ENCODE data around the gene TMEM234.

The TMEM234 gene

GRCh38 chr1:32239790-32240139 is 17.6 kb upstream of the TMEM234 start:
- DNase-seq (ENCODE audit: low read depth, low spot score): no peak

- no peak for DNase-seq (ENCODE audit: low read depth, low spot score)
These were observed 17.2 kb upstream of the TMEM234 start for GRCh38 chr1:32239337-32239736.

- DNase-seq (ENCODE audit: low read depth, low spot score): no peak
These were observed 12.6 kb upstream of the TMEM234 start for GRCh38 chr1:32234792-32235191.

- DNase-seq (ENCODE audit: low read depth, low spot score): no peak
These were observed 10.6 kb upstream of the TMEM234 start for GRCh38 chr1:32232558-32233304.

GRCh38 chr1:32231843-32232432 is 9.8 kb upstream of the TMEM234 start:
- DNase-seq (ENCODE audit: low read depth, low spot score): no peak

- DNase-seq (ENCODE audit: low read depth, low spot score): no peak
These were observed 6.6 kb upstream of the TMEM234 start for GRCh38 chr1:32228771-32229170.

GRCh38 chr1:32224285-32224684 is 2.1 kb upstream of the TMEM234 start:
- DNase-seq (ENCODE audit: low read depth, low spot score): no peak

- DNase-seq (ENCODE audit: low read depth, low spot score): no peak
These were observed 1.5 kb upstream of the TMEM234 start for GRCh38 chr1:32223683-32224082.

GRCh38 chr1:32221581-32221979 is 573 bp downstream of the TMEM234 start:
- no peak for DNase-seq (ENCODE audit: low read depth, low spot score)

GRCh38 chr1:32220746-32221580 is 1.2 kb downstream of the TMEM234 start:
- no peak for DNase-seq (ENCODE audit: low read depth, low spot score)

GRCh38 chr1:32219022-32219421 is 3.1 kb downstream of the TMEM234 start:
- no peak for DNase-seq (ENCODE audit: low read depth, low spot score)

- no peak for DNase-seq (ENCODE audit: low read depth, low spot score)
These were observed 5.6 kb downstream of the TMEM234 start for GRCh38 chr1:32216566-32216965.

GRCh38 chr1:32215629-32216480 is 6.3 kb downstream of the TMEM234 start:
- DNase-seq (ENCODE audit: low read depth, low spot score): peak; percentile 28

- DNase-seq (ENCODE audit: low read depth, low spot score): no peak
These were observed 13.2 kb downstream of the TMEM234 start, which contains the start of gene DCDC2B for GRCh38 chr1:32208891-32209328. Gene DCDC2B, plus strand, starts transcription at chr1:32209089. Its CDS starts 5 bp downstream, at chr1:32209094.

GRCh38 chr1:32208469-32208868 is 13.7 kb downstream of the TMEM234 start:
- no peak for DNase-seq (ENCODE audit: low read depth, low spot score)

- peak; percentile 66 for DNase-seq (ENCODE audit: low read depth, low spot score)
These were observed 16.5 kb downstream of the TMEM234 start, which contains the start of gene IQCC for GRCh38 chr1:32205401-32206370. Gene IQCC, plus strand, starts transcription at chr1:32205671. Its CDS starts 11 bp downstream, at chr1:32205682.

GRCh38 chr1:32204943-32205361 is 17.2 kb downstream of the TMEM234 start:
- no peak for DNase-seq (ENCODE audit: low read depth, low spot score)

GRCh38 chr1:32201011-32201855 is 20.9 kb downstream of the TMEM234 start:
- peak; percentile 60 for DNase-seq (ENCODE audit: low read depth, low spot score)

Measured in activated CD4-positive, CD25-positive, alpha-beta regulatory T cell treated with anti-CD3 and anti-CD28 coated beads, Interleukin-2, amount 50 U/mL, for 16 hours (primary cell).